Endothelial cell of umbilical vein (primary cell): ENCODE data around the gene PEX3. TPM values are rescaled to one million over a fixed set of nuclear protein-coding genes. Genes with fewer than 3 reads are reported as not detected.

Source experiments
- BruUV-seq: library from RNA; stranded (reverse); fragments of 400-500 nt; replicated peaks from 2 replicates; lab custom pipeline; 2021; lab: Mats Ljungman, UMichigan
- CTCF ChIA-PET: fragments of 300-600, 350-600 bp; sonication (Branson Sonifier 250); formaldehyde crosslinking; loops from one replicate; lab custom pipeline; 2021; ENCODE audit warnings: antibody characterized with exemption, inconsistent platforms; lab: Charles Lee
- POLR2A ChIA-PET: fragments of 300-600, 350-600 bp; sonication (Branson Sonifier 250); formaldehyde crosslinking; loops from one replicate; lab custom pipeline; 2021; ENCODE audit warnings: antibody characterized with exemption, inconsistent platforms; lab: Charles Lee
- DNase-seq: peaks from one replicate; pipeline ENCODE4 v3.0.0-alpha.2; 2011; ENCODE audit warnings: low read depth, low spot score
- FAIRE-seq: peaks from 2 replicates; lab custom pipeline; 2011; peaks lifted over from hg19 to GRCh38; lab: Jason Lieb, UNC
- H2AFZ ChIP-seq: 2 replicates; pipeline ENCODE4 v1.6.0; 2012; ENCODE audit warnings: low read depth, low read length, control low read depth, inconsistent platforms
- H3K27ac ChIP-seq: 2 replicates; pipeline ENCODE4 v1.5.1; 2011; ENCODE audit warnings: low read depth, mild to moderate bottlenecking, control low read depth, low read length, moderate library complexity; ENCODE audit not compliant: insufficient read depth
- H3K27me3 ChIP-seq, 2 experiments: 2 replicates each; pipeline versions ENCODE4 v1.6.0 to v1.6.1; 2011; ENCODE audit warnings: low read length in 2 of 2, mixed read lengths in 1 of 2; ENCODE audit not compliant: control insufficient read depth in 2 of 2, insufficient read depth in 2 of 2
- H3K36me3 ChIP-seq, 2 experiments: 2 replicates in 1 of 2; 3 replicates in 1 of 2; pipeline ENCODE4 v1.5.1; 2011; ENCODE audit warnings: low read length in 2 of 2, mild to moderate bottlenecking in 1 of 2, moderate library complexity in 1 of 2; ENCODE audit not compliant: control insufficient read depth in 2 of 2, insufficient read depth in 2 of 2; ENCODE audit errors: extremely low read depth in 1 of 2
- H3K4me1 ChIP-seq: 3 replicates; pipeline ENCODE4 v1.5.1; 2011; ENCODE audit warnings: mild to moderate bottlenecking, low read length; ENCODE audit not compliant: control insufficient read depth, insufficient read depth; ENCODE audit errors: extremely low read depth
- H3K4me2 ChIP-seq: 2 replicates; pipeline ENCODE4 v1.6.1; 2011; ENCODE audit warnings: low read length, control low read depth, mixed read lengths; ENCODE audit not compliant: insufficient read depth
- H3K4me3 ChIP-seq, 3 experiments: fragments of 200-600 bp in 1 of 3; sonication (generic), shearing (Covaris generic) in 1 of 3; replicated peaks in 1 of 3; 2 replicates each; pipeline ENCODE4 v1.5.1; 2011 to 2016; ENCODE audit warnings: control low read depth in 3 of 3, low read length in 3 of 3, mild to moderate bottlenecking in 2 of 3, inconsistent platforms in 1 of 3, low read depth in 1 of 3, moderate library complexity in 1 of 3; ENCODE audit not compliant: insufficient read depth in 1 of 3
- H3K79me2 ChIP-seq: 2 replicates; pipeline ENCODE4 v1.6.0; 2012; ENCODE audit warnings: low read length, inconsistent platforms; ENCODE audit not compliant: control insufficient read depth, insufficient read depth
- H3K9ac ChIP-seq: replicated peaks from 2 replicates; pipeline ENCODE3; 2011; ENCODE audit warnings: low read length, control low read depth; ENCODE audit not compliant: insufficient read depth; ENCODE audit errors: extremely low read depth
- H3K9me1 ChIP-seq: replicated peaks from 3 replicates; pipeline ENCODE4 v1.6.0; 2011; ENCODE audit warnings: mild to moderate bottlenecking, low read length; ENCODE audit not compliant: control insufficient read depth, insufficient read depth; ENCODE audit errors: extremely low read depth
- H3K9me3 ChIP-seq: replicated peaks from 2 replicates; pipeline ENCODE4 v1.5.1; 2012; ENCODE audit warnings: low read length, inconsistent platforms; ENCODE audit not compliant: control insufficient read depth, insufficient read depth
- H4K20me1 ChIP-seq: replicated peaks from 2 replicates; pipeline ENCODE3; 2011; ENCODE audit warnings: mild to moderate bottlenecking, low read length; ENCODE audit not compliant: control insufficient read depth, insufficient read depth; ENCODE audit errors: extremely low read depth
- FOS ChIP-seq: IDR thresholded peaks from 2 replicates; pipeline ENCODE4 v1.6.1; 2011; ENCODE audit warnings: mild to moderate bottlenecking, low read length, moderate library complexity, borderline replicate concordance; ENCODE audit not compliant: insufficient read depth
- GATA2 ChIP-seq: IDR thresholded peaks from 2 replicates; pipeline ENCODE4 v1.7.0; 2011; ENCODE audit warnings: low read depth, mild to moderate bottlenecking, moderate library complexity, mixed read lengths, low read length; ENCODE audit not compliant: insufficient read length, insufficient read depth
- MYC ChIP-seq: IDR thresholded peaks from one replicate; pipeline ENCODE4 v1.6.1; 2011; ENCODE audit warnings: mild to moderate bottlenecking, low read depth, low read length
- POLR2A ChIP-seq: IDR thresholded peaks from 2 replicates; pipeline ENCODE4 v1.6.1; 2012; ENCODE audit warnings: low read depth, mild to moderate bottlenecking, control low read depth, low read length
- POLR2AphosphoS5 ChIP-seq: IDR thresholded peaks from 2 replicates; pipeline ENCODE4 v1.6.1; 2012; ENCODE audit warnings: low read depth, mild to moderate bottlenecking, control low read depth, low read length, moderate library complexity; ENCODE audit not compliant: insufficient read depth
- dilution Hi-C: fragments of 300-500 bp; cut with MboI; formaldehyde crosslinking; loops from one replicate; pipeline ENCODE4 v1.15.0; 2019; ENCODE audit warnings: low sequenced_read_pairs; ENCODE audit not compliant: extremely low pct_ligation_motif_present
- intact Hi-C: fragments of 100-400 bp; cut with micrococcal nuclease; formaldehyde crosslinking; loops from one replicate; pipeline ENCODE4 v1.10.0; 2022
- polyA plus RNA-seq, 4 experiments: library from polyadenylated mRNA; depleted of rRNA in 3 of 4; stranded (reverse) in 3 of 4; unstranded in 1 of 4; fragments of >200 nt; gene quantifications; 2 replicates each; pipeline versions ENCODE4 v1.2.1 to v1.2.3, GENCODE V29; 2011 to 2012; ENCODE audit warnings: missing spikeins in 1 of 4
- total RNA-seq: library from RNA; stranded (reverse); gene quantifications from 2 replicates; pipeline ENCODE4 v1.2.3, GENCODE V29; 2021
- TF ChIP-seq, protein P1 (sequence below): IDR thresholded peaks from 2 replicates; pipeline ENCODE4 v1.6.1; 2011; ENCODE audit not compliant: insufficient read depth, insufficient read length
- TF ChIP-seq, protein P2 (sequence below), 2 donors: IDR thresholded peaks; 1 replicate in 1 of 2; 2 replicates in 1 of 2; pipeline ENCODE4 v1.5.1; 2011; ENCODE audit warnings: low read length in 2 of 2, mild to moderate bottlenecking in 2 of 2, moderate library complexity in 2 of 2, control low read depth in 1 of 2, inconsistent platforms in 1 of 2, low read depth in 1 of 2; ENCODE audit not compliant: insufficient read depth in 1 of 2; ENCODE audit errors: extremely low read depth in 1 of 2

The PEX3 gene
- total and polyA plus RNA-seq, 2 donors (not counting 3 experiments of a cell fraction or from before 2014, with no cell fraction given): 8.7 to 21.7 TPM

DNA sequence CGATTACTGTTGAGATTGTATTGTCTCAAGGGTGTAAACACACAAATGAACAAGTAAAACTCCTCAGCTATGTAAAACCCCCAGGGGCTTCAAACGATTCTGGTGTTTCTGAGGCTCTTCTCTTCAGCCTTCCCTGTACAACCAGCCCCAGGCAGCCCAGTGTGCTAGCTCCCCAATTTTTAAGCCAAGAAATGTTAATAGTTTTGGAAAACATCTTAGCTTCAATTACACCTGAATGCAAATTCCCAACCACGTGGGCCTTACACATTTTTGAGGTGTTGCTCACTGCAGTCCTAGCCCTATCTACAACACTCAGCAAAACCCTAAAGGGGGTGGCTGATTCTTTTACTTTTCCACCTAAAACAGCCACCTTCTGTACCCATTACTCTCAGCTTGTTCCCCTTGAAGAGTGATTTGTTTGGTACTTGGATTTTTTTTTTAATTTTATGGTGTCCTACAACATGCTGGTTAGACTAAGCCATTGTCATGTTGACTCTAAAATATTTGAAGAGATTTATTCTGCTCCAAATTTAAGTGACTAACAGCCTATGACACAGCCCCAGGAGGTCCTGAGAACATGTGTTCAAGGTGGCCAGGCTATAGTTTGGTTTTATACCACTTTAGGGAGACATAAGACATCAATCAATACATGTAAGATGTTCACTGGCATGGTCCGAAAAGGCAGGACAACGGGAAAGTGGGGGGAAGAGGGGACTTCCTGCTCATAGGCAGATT is 48.8 kb upstream of the PEX3 start:
- Histone ChIP-seq H3K4me3 (no peak overlapping the region), H3K79me2 (no peaks in the 10 kb centered on the region), H3K4me2 (no peak overlapping the region), H3K36me3 (no peaks in the 10 kb centered on the region), H3K9me3 (no peaks in the 10 kb centered on the region), H3K27ac (no peak overlapping the region), H3K9ac (no peak overlapping the region), H4K20me1 (no peaks in the 10 kb centered on the region), H3K27me3 (no peaks in the 10 kb centered on the region), H3K4me1 (peaks cover 2% of the 10 kb centered on the region), H3K9me1 (no peaks in the 10 kb centered on the region), H2AFZ (no peak overlapping the region)
- intact Hi-C loops (no loop called here), dilution Hi-C loops (no loop called here)
- POLR2A ChIA-PET: no interaction called here
- TF ChIP-seq MYC (no peak), GATA2 (no peak), POLR2AphosphoS5 (no peak), POLR2A (no peak), FOS (no peak)
- TF ChIP-seq, protein P1, sequence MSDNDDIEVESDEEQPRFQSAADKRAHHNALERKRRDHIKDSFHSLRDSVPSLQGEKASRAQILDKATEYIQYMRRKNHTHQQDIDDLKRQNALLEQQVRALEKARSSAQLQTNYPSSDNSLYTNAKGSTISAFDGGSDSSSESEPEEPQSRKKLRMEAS: no peak
- TF ChIP-seq, protein P2, sequence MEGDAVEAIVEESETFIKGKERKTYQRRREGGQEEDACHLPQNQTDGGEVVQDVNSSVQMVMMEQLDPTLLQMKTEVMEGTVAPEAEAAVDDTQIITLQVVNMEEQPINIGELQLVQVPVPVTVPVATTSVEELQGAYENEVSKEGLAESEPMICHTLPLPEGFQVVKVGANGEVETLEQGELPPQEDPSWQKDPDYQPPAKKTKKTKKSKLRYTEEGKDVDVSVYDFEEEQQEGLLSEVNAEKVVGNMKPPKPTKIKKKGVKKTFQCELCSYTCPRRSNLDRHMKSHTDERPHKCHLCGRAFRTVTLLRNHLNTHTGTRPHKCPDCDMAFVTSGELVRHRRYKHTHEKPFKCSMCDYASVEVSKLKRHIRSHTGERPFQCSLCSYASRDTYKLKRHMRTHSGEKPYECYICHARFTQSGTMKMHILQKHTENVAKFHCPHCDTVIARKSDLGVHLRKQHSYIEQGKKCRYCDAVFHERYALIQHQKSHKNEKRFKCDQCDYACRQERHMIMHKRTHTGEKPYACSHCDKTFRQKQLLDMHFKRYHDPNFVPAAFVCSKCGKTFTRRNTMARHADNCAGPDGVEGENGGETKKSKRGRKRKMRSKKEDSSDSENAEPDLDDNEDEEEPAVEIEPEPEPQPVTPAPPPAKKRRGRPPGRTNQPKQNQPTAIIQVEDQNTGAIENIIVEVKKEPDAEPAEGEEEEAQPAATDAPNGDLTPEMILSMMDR (IDR thresholded peaks at IDR 0.05; ENCODE audit: extremely low read depth in 1 of 2, insufficient read depth in 1 of 2, low read depth in 1 of 2, low read length in 2 of 2): no peak
- FAIRE-seq (no peak), DNase-seq (no peak)
- CTCF ChIA-PET: interaction anchor here (0.9 to 1.9 kb wide), 3 partner anchors 14 to 157 kb away, joined by 3 to 5 read pairs (median 4); no protein-coding TSS in a partner anchor
- BruUV-seq: no TSS peak
